GM12878 (cell line): Measurements from ENCODE around the gene RPS8. TPM values are rescaled to one million over a fixed set of nuclear protein-coding genes. Genes with fewer than 3 reads are reported as not detected.

ENCODE experiments used
- CTCF ChIP-seq, 3 experiments: IDR thresholded peaks in 2 of 3; conservative IDR thresholded peaks in 1 of 3; 2 replicates each; pipeline ENCODE4 v1.5.1; 2011; ENCODE audit warnings: low read depth in 3 of 3, low read length in 3 of 3, mild to moderate bottlenecking in 3 of 3, control low read depth in 2 of 3, moderate library complexity in 2 of 3, inconsistent platforms in 1 of 3, mixed read lengths in 1 of 3; ENCODE audit not compliant: control insufficient read depth in 2 of 3, insufficient read depth in 1 of 3; ENCODE audit errors: extremely low read depth in 1 of 3
- E2F4 ChIP-seq: IDR thresholded peaks from 2 replicates; pipeline ENCODE4 v1.6.1; 2012; ENCODE audit warnings: low read depth, low read length, improper control_type of control experiment
- HCFC1 ChIP-seq: fragments of 150-350 bp; IDR thresholded peaks from 2 replicates; pipeline ENCODE4 v1.6.1; 2014; ENCODE audit warnings: low read length
- HDAC6 ChIP-seq: fragments of 200-600 bp; sonication (generic); IDR thresholded peaks from one replicate; pipeline ENCODE4 v1.8.0; 2017; ENCODE audit warnings: antibody characterized with exemption; ENCODE audit not compliant: unreplicated experiment
- IKZF1 ChIP-seq: fragments of 450-650 bp; conservative IDR thresholded peaks from 2 replicates; pipeline ENCODE4 v1.6.1; 2017; ENCODE audit warnings: antibody characterized with exemption, mild to moderate bottlenecking
- NR2C2 ChIP-seq: IDR thresholded peaks from 2 replicates; pipeline ENCODE4 v1.6.1; 2011; ENCODE audit warnings: borderline replicate concordance, low read depth; ENCODE audit not compliant: control insufficient read depth, insufficient read length
- PAX5 ChIP-seq: IDR thresholded peaks from 2 replicates; pipeline ENCODE4 v1.6.1; 2011; ENCODE audit warnings: low read depth, low read length, borderline replicate concordance
- POLR2AphosphoS2 ChIP-seq: IDR thresholded peaks from 2 replicates; pipeline ENCODE4 v1.6.1; 2011; ENCODE audit warnings: low read depth, mild to moderate bottlenecking, low read length, improper control_type of control experiment, moderate library complexity
- RB1 ChIP-seq: fragments of 450-650 bp; formaldehyde crosslinking; IDR thresholded peaks from 2 replicates; pipeline ENCODE4 v1.6.1; 2017; ENCODE audit warnings: mild to moderate bottlenecking, borderline replicate concordance
- RELA ChIP-seq: fragments of 450-650 bp; IDR thresholded peaks from 2 replicates; pipeline ENCODE4 v1.8.0; 2014; ENCODE audit warnings: borderline replicate concordance; ENCODE audit not compliant: partially characterized antibody
- SMARCA5 ChIP-seq: fragments of 450-650 bp; IDR thresholded peaks from 2 replicates; pipeline ENCODE4 v1.6.1; 2017; ENCODE audit warnings: mild to moderate bottlenecking
- TBL1XR1 ChIP-seq: IDR thresholded peaks from 2 replicates; pipeline ENCODE4 v1.6.1; 2012; ENCODE audit warnings: low read depth, low read length, improper control_type of control experiment
- YY1 ChIP-seq: IDR thresholded peaks from 2 replicates; pipeline ENCODE4 v1.6.1; 2011; ENCODE audit warnings: low read depth, mild to moderate bottlenecking, low read length
- ZBTB11 ChIP-seq: fragments of 450-650 bp; formaldehyde crosslinking; IDR thresholded peaks from 2 replicates; pipeline ENCODE4 v1.5.0; 2022; ENCODE audit warnings: mild to moderate bottlenecking, missing genetic modification characterization
- ZNF592 ChIP-seq: fragments of 450-650 bp; IDR thresholded peaks from 2 replicates; pipeline ENCODE4 v1.6.1; 2017; ENCODE audit warnings: mild to moderate bottlenecking, moderate library complexity
- polyA plus RNA-seq, 11 experiments: library from polyadenylated mRNA; depleted of rRNA in 4 of 11; unstranded in 6 of 11; stranded (reverse) in 5 of 11; fragments of >200 nt; fragmentation: Nextera tagmentation in 4 of 11; fragmentation: Illumina TruSeq in 1 of 11; extraction: Ambion mirVana in 4 of 11; extraction: Trizol in 1 of 11; gene quantifications; 1 replicate in 1 of 11; 2 replicates in 10 of 11; pipeline versions ENCODE4 v1.2.1 to v1.2.3, GENCODE V29; 2011 to 2016; ENCODE audit warnings: inconsistent platforms in 2 of 11, missing spikeins in 2 of 11, low read depth in 1 of 11
- total RNA-seq, 4 experiments: library from RNA; depleted of rRNA in 3 of 4; stranded (reverse); fragments of >200 nt in 3 of 4; fragmentation: Illumina TruSeq in 1 of 4; extraction: Trizol in 1 of 4; gene quantifications; 2 replicates each; pipeline versions ENCODE4 v1.2.1 to v1.2.3, GENCODE V29; 2013 to 2021

Gene RPS8
- total and polyA plus RNA-seq, 10 of the 15 experiments (the other 5 are each of a cell fraction or from before 2014, with no cell fraction given), result 1,296 to 3,461 (median 2,877) TPM

GRCh38 chr1:44819196-44819607, 43.9 kb downstream of the RPS8 start (continued):
- TF ChIP-seq ZNF592, result no peak
- TF ChIP-seq SMARCA5, result no peak
- TF ChIP-seq PAX5, result no peak
- TF ChIP-seq NR2C2, result no peak
- TF ChIP-seq ZBTB11 (CRISPR knock-in tag), result peak; percentile 56
- TF ChIP-seq POLR2AphosphoS2, result no peak
- no peak for TF ChIP-seq HCFC1
- TF ChIP-seq RB1, result peak; percentile 58; the same call in 1 of the 2 replicates
- no peak for TF ChIP-seq TBL1XR1
- no peak for TF ChIP-seq HDAC6
- no peak for TF ChIP-seq RELA
- TF ChIP-seq E2F4, result no peak
- TF ChIP-seq IKZF1, result no peak
- no peak; a peak in 1 of 6 replicates for TF ChIP-seq CTCF (IDR thresholded peaks at IDR 0.05 in 2 of 3, conservative IDR thresholded peaks at IDR 0.05 in 1 of 3; ENCODE audit: control insufficient read depth in 2 of 3, extremely low read depth in 1 of 3, insufficient read depth in 1 of 3, low read depth in 3 of 3, low read length in 3 of 3)
- 0 out of 2 replicates have a peak, but pooled peaks have one; percentile 49 for TF ChIP-seq YY1
